Measurements from ENCODE around the gene DGKD.
A peak's percentile ranks its signal among the peaks of the same experiment; 100 is the strongest.

DGKD gene

DNA sequence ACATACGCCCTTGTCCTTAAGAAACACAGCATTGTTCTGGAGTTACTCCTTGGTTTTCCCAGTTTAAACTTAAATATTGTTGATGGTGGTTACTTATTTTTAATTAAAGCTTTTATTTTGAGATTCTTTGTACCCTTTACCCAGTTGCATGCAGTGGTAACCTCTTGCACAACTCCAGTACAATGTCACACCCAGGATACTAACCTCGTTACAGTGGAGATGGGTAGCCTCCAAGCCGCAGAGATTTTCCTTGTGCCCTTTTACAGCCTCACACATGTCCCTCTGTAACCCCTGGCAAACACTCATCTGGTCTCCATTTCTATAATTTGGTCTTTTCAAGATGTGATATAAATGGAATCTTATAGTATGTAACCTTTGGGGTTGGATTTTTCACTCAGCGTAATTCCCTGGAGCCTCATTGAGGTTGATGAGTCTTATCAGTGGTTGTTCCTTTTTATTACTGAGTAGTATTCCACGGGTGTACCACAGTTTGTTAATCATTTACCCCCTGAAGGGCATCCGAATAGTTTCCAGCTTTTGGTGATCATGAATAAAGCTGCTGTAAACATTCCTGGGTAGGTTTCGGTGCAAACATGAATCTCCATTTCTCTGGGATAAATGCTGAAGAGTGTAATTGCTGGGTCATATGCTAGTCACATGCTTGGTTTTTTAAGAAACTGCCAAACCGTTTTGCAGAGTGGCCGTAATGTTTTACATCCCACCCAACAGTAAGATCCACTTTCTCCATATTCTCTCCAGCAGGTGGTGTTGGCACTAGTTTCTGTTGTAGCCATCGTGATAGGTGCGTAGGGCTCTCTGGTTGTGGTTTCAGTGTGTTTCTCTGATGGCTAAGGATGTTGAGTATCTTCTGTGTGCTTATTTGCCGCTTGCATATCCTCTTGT, 68.6 kb downstream of the DGKD start:
- TF ChIP-seq TOX (CRISPR knock-in tag; IDR thresholded peaks at IDR 0.05; ENCODE audit: borderline replicate concordance) (no peak), POU6F1 (CRISPR knock-in tag; IDR thresholded peaks at IDR 0.05; ENCODE audit: borderline replicate concordance, low read depth) (no peak), TCF4 (CRISPR knock-in tag; IDR thresholded peaks at IDR 0.05; ENCODE audit: borderline replicate concordance) (no peak), BACH2 (CRISPR knock-in tag; IDR thresholded peaks at IDR 0.05; ENCODE audit: borderline replicate concordance) (no peak), CSDC2 (CRISPR knock-in tag; IDR thresholded peaks at IDR 0.05) (no peak), SNAI2 (CRISPR knock-in tag; IDR thresholded peaks at IDR 0.05) (no peak), ZFP30 (CRISPR knock-in tag; IDR thresholded peaks at IDR 0.05) (no peak), ZC3H10 (CRISPR knock-in tag; IDR thresholded peaks at IDR 0.05) (no peak), ISL1 (CRISPR knock-in tag; IDR thresholded peaks at IDR 0.05) (no peak), ZFP3 (CRISPR knock-in tag; IDR thresholded peaks at IDR 0.05) (no peak), ESRRG (CRISPR knock-in tag; IDR thresholded peaks at IDR 0.05) (no peak), ZNF565 (CRISPR knock-in tag; conservative IDR thresholded peaks at IDR 0.05; ENCODE audit: low read depth) (no peak)
- no peak for ATAC-seq

DNA sequence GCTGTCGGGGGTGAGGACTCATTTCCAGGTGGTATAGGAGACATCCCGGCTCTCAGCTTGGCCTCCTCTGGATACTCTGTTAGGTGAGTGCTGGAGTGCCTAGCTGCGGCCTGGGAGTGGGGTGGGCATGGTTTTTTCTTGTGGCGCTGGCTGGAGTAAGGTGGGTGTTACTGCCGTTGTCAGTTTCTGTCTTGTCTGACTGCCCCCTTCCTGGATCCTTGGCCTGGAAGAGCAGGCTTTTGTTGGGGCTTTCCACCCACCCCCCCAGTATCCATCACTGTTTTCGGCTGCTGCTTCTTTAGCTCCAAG, 69.2 kb downstream of the DGKD start:
- TF ChIP-seq ZNF8 (CRISPR knock-in tag; IDR thresholded peaks at IDR 0.05) = no peak
- TF ChIP-seq SNAI2 (CRISPR knock-in tag; IDR thresholded peaks at IDR 0.05) = no peak
- no peak for ATAC-seq

GRCh38 chr2:233424154-233424951, 70.1 kb downstream of the DGKD start:
- no peak for TF ChIP-seq BACH2 (CRISPR knock-in tag; IDR thresholded peaks at IDR 0.05; ENCODE audit: borderline replicate concordance)
- no peak for TF ChIP-seq POU6F1 (CRISPR knock-in tag; IDR thresholded peaks at IDR 0.05; ENCODE audit: borderline replicate concordance, low read depth)
- no peak for TF ChIP-seq ZC3H10 (CRISPR knock-in tag; IDR thresholded peaks at IDR 0.05)
- no peak for TF ChIP-seq TOX (CRISPR knock-in tag; IDR thresholded peaks at IDR 0.05; ENCODE audit: borderline replicate concordance)
- no peak for TF ChIP-seq CSDC2 (CRISPR knock-in tag; IDR thresholded peaks at IDR 0.05)
- TF ChIP-seq GLIS3 (CRISPR knock-in tag; IDR thresholded peaks at IDR 0.05) = no peak
- TF ChIP-seq SNAI2 (CRISPR knock-in tag; IDR thresholded peaks at IDR 0.05) = no peak
- no peak for TF ChIP-seq ZFP30 (CRISPR knock-in tag; IDR thresholded peaks at IDR 0.05)
- no peak for TF ChIP-seq OSR1 (CRISPR knock-in tag; IDR thresholded peaks at IDR 0.05)
- TF ChIP-seq CREB5 (CRISPR knock-in tag; IDR thresholded peaks at IDR 0.05; ENCODE audit: low read depth) = no peak
- no peak for TF ChIP-seq ESRRG (CRISPR knock-in tag; IDR thresholded peaks at IDR 0.05)
- TF ChIP-seq ARNTL (CRISPR knock-in tag; IDR thresholded peaks at IDR 0.05; ENCODE audit: borderline replicate concordance, low read depth) = no peak
- no peak for TF ChIP-seq ZNF8 (CRISPR knock-in tag; IDR thresholded peaks at IDR 0.05)
- no peak for TF ChIP-seq ZFP3 (CRISPR knock-in tag; IDR thresholded peaks at IDR 0.05)
- no peak; the same call in 2 of the 3 replicates for ATAC-seq

- no peak for TF ChIP-seq ISL1 (CRISPR knock-in tag; IDR thresholded peaks at IDR 0.05)
- TF ChIP-seq ZNF8 (CRISPR knock-in tag; IDR thresholded peaks at IDR 0.05) = no peak
- TF ChIP-seq ZFP30 (CRISPR knock-in tag; IDR thresholded peaks at IDR 0.05) = no peak
- no peak for TF ChIP-seq CSRNP3 (CRISPR knock-in tag; IDR thresholded peaks at IDR 0.05)
- no peak for TF ChIP-seq POU6F1 (CRISPR knock-in tag; IDR thresholded peaks at IDR 0.05; ENCODE audit: borderline replicate concordance, low read depth)
- no peak for TF ChIP-seq ZC3H10 (CRISPR knock-in tag; IDR thresholded peaks at IDR 0.05)
- TF ChIP-seq, protein P1, sequence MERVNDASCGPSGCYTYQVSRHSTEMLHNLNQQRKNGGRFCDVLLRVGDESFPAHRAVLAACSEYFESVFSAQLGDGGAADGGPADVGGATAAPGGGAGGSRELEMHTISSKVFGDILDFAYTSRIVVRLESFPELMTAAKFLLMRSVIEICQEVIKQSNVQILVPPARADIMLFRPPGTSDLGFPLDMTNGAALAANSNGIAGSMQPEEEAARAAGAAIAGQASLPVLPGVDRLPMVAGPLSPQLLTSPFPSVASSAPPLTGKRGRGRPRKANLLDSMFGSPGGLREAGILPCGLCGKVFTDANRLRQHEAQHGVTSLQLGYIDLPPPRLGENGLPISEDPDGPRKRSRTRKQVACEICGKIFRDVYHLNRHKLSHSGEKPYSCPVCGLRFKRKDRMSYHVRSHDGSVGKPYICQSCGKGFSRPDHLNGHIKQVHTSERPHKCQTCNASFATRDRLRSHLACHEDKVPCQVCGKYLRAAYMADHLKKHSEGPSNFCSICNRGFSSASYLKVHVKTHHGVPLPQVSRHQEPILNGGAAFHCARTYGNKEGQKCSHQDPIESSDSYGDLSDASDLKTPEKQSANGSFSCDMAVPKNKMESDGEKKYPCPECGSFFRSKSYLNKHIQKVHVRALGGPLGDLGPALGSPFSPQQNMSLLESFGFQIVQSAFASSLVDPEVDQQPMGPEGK (CRISPR knock-in tag; IDR thresholded peaks at IDR 0.05; ENCODE audit: borderline replicate concordance) = no peak
- TF ChIP-seq CSDC2 (CRISPR knock-in tag; IDR thresholded peaks at IDR 0.05) = no peak
- ATAC-seq = peak; percentile 7; the same call in 2 of the 3 replicates
These were observed 72.5 kb downstream of the DGKD start for GRCh38 chr2:233426619-233427342.

Measured in SK-N-SH treated with all-trans-retinoic acid at 6 μM for 48 hours (cell line).